NCI-H82 (cell line): ENCODE results near the gene AGAP1.

Source experiments
- DNase-seq: peaks from one replicate; lab custom pipeline; 2025; lab: John Stamatoyannopoulos, UW

The AGAP1 gene

GRCh38 chr2:235508371-235509160 lies 14.7 kb downstream of the AGAP1 start:
- no peak for DNase-seq

DNA sequence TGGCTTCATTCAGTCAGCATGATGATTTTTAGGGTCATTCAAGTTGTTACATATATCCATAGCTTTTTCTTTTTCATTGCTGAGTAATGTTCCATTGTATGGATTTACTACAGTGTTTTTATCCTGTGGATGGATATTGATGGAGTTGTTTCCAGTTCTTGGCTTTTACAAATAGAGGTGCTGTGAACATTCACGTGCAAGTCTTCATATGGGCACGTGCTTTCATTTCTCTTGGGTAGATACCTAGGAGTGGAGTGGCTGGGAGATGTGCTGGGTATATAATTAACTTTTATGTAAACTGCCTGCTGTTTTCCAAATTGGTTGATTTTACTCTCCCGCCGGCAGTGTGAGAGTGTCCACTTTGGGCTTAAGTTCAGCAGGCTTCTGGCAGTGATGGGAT lies 16.5 kb downstream of the AGAP1 start:
- DNase-seq: no peak

- DNase-seq: no peak
These were observed 17.4 kb downstream of the AGAP1 start for GRCh38 chr2:235511187-235511661.

- no peak for DNase-seq
These were observed 18.2 kb downstream of the AGAP1 start for GRCh38 chr2:235511751-235512698.

DNA sequence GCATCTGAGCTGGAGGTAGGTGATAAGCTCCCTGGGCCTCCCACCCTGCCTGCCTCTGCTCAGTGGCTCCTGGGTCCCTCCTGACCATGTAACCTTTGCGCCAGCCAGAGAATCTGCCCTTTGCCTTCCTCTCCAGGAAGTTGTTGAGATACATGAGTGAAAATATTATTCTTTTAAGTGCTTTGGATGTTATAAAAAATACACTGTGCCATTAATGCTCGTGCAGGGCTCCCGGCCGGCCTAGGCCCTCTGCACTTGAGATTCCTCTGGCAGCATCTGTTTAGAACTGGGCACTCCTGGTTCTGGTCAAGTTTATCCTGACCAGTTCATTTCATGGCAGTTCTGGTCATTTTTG lies 18.8 kb downstream of the AGAP1 start:
- no peak for DNase-seq

GRCh38 chr2:235513984-235514626 lies 20.3 kb downstream of the AGAP1 start:
- no peak for DNase-seq

- DNase-seq: peak; percentile 29
These were observed 21.0 kb downstream of the AGAP1 start for GRCh38 chr2:235514627-235515363.

GRCh38 chr2:235515364-235515742 lies 21.5 kb downstream of the AGAP1 start:
- no peak for DNase-seq

GRCh38 chr2:235515821-235516220 lies 22.0 kb downstream of the AGAP1 start:
- DNase-seq: no peak

- DNase-seq: no peak
These were observed 22.4 kb downstream of the AGAP1 start for GRCh38 chr2:235516257-235516656.

DNA sequence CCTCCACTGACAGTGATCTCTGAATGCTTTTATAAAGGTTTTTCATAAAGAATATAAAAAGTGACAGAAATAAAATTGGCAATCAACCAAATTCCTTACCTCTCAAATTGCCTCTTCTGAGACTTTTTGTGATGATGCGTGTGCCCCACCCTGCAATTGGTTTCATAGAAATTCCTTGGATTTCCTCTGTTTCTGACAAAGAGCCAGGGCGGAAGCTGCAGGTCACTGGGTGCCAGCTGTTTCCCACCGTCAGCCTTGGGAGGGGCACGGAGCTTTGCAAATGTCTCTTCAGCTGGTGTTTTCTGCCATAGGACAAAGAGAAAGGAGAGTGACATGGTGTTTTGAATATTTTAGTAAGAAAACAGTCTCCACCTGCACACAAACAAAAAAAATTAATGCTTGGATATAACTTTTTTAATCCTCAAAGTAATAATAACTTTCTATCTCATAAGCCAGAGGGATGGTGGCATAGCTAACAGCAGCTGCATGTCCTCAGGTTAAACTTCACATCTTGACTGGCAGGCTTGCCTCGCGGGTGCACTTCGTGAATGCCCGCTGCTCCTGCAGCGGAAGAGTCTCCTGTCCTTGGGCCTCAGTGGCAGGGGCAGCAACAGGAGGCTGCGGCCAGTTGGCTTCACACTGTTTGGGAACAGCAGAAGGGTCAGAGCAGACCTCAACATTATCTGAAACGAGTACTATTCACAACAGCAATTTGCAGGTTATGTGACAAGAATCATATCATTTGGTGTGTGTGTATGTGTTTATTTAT lies 24.7 kb downstream of the AGAP1 start:
- DNase-seq: no peak

DNA sequence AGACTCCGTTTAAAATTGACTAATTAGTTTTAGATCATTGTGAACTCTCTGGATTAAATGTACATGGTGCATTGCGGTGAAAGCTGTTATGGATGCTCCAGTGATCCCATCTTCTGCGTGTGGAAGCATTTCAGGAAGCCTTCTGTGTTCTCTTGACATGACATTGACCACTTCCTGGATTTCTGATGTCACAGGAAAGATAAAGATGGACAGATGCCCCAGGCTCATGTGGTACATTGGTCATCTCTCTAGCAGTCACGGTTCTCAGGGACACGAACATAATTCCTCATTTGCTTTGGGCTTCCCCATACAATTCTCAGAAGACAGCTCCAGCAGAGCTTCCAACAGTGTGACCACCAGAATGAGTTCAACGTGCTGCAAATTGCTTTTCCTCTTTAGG lies 26.9 kb downstream of the AGAP1 start:
- no peak for DNase-seq

DNA sequence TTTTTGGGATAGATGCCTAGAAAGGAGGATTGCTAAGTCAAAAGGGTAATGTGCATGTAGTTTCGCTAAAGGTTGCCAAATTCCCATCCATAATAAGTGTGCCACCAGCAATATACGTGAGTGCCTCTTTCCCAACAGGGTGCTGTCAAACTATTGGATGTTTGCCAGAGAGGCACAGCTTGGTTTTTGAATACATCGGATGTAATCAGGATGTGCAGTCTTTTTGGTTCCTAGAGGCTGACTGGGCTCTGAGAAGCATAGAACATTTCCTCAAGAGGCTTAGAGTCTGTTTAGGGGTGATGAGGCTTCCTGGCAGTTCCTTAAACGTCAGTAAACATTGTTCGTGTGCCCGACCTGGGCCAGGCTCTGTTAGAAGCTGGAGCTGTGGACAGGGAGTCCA lies 28.0 kb downstream of the AGAP1 start:
- DNase-seq: no peak

- DNase-seq: no peak
These were observed 29.2 kb downstream of the AGAP1 start for GRCh38 chr2:235523021-235523420.

DNA sequence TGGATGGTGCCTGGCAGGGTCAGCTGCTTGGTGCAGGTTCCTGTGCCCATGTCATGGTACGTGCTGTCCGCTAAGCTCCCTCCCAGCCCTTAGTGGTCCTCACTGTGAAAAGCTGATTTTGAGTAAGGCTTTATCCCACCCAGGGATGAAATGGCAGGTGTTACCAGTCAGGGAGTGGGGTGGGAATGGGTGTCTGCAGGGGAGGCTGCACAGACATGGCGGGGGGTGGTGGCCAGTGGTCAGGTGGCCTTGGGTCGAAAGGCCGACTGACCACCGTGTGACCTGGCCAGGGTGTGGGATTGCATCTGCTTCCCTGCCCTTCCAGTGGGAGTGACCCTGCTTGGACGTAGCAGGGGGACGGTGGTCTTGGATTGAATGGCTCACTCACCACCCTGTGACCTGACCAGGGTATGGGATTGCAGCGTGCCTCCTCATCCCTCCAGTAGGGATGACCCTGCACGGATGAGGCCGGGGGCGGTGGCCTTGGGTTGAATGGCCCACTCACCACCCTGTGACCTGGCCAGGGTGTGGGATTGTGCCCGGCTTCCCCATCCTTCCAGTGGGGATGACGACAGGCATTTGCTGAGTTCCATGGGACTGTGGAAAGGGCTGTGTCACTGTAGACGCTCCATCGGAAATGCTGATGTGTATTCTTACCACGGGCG lies 29.8 kb downstream of the AGAP1 start:
- DNase-seq: no peak

- DNase-seq: no peak
These were observed 32.3 kb downstream of the AGAP1 start for GRCh38 chr2:235526166-235526565.

- no peak for DNase-seq
These were observed 34.1 kb downstream of the AGAP1 start for GRCh38 chr2:235527806-235528469.

DNA sequence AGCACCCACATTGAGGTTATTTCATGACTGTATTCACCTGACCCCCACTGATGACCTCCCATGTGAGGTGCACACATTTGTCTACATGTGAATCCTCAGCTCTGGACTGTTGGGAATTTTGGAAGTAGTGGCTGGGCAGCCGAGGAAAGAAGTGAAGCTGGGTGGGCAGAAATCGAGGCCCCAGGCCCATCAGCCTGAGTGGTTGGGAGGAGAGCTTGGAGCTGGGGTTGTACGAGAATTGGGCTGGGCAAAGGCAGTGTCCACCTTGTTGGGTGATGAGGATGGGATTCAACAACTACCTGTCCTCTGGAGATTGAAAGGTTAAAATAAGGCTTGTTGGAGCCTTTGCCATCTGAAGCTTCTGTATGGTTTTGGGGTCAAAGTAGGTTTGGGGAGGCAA lies 35.8 kb downstream of the AGAP1 start:
- no peak for DNase-seq

DNA sequence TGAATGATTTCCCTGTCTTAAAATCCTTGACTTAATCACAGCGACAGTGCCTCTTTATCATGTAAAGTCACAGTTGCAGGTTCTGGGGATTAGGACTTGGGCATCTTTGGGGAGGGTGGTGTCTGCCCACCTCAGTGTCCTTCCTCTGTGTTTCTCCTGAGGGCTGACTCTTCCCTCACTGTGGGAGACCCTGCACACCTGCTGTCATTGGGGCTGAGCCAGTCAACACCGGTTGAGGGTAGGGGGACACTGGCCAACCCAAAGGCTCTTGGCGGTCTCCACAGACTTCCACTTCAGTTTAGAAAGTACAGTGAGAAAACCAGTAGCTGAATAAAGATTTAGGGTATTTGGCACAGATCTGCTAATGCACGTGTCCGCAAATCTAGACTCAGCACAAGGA lies 36.9 kb downstream of the AGAP1 start:
- no peak for DNase-seq

DNA sequence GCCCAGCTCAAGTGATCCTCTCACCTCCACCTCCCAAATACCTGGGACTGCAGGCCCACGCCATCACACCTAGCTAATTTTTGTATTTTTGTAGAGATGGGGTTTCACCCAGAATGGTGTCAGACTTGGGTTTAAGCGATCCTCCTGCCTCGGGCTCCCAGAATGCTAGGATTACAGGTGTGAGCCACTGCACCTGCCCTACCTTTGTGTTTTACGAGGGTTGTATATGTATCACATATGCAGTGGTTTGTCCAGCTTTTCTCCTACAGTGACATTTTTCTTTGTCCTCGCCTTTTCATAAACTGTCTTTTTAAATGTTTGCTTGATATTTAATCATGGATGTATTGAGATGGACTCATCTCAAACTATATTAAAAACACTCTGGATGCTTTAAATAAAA lies 38.5 kb downstream of the AGAP1 start:
- DNase-seq: no peak
